GM21526 (cell line): ENCODE results near the gene ZNF554.
"Not testable (repeated sequence)": the region's sequence is repeated elsewhere in the genome, so short reads cannot be mapped to it uniquely, and the experiment has no call there.

Source experiments
- ATAC-seq: cut with Tn5 transposase; IDR thresholded peaks from one replicate; pipeline ENCODE4 v1.9.1; 2021; ENCODE audit warnings: moderate library complexity; ENCODE audit not compliant: unreplicated experiment, low FRiP score

ZNF554 gene

DNA sequence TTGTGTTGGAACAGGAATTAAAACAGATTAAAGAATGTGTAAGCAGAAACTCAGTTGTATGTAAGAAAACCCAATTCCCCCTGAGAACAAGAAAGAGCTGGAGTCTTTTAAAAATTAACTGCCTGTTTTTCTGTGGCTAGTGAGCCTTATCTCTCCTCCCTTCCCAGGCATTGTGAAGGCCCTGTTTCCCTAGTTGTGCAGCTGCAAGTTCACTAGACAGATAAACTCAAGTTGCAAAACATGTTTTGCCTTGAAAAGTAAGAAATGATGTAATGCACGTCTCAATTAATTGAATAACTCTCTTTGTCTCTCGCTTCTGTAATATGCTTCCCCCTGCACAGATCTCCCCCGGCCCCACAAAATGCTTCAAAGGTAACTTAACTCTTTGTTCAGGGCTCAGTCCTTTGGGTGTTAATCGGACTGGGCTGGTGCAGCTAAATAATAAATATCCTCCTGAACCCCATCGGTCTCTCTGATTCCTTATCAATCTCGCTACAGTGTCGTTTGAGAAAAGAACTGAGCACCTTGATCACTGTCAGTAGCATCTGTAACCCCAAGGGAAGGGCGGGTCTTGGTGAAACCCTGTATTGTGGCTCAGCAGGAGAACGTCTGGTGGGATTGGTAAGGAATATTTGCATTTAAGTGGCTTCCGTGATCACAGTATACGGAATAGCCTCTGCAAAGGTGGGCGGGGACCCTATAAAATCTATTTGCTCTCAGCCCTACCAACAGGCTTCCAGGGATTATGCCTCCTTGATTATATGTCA lies 45.8 kb downstream of the ZNF554 start:
- no peak for ATAC-seq

DNA sequence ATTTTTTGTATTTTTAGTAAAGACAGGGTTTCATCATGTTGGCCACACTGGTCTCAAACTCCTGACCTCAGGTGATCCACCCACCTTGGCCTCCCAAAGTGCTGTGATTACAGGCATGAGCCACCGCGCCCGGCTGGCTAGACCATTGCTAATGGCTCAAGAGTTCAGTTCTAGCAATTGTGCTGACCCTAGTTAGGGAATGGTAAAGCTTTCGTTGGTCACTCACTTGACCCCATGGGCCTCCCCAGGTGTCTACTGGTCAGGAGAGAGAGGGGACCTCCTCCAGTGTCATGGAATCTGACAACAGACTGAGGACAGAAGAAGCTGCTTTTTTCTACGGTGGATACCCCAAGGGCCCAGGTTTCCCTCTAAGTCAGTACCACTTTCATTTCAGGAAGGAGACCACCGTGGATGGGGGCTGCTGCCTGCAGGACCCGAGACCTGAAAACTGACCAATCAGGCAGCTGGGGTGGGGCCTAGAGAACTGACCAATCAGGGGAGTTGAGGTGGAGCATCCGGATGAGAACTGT lies 46.9 kb downstream of the ZNF554 start:
- ATAC-seq: no peak

DNA sequence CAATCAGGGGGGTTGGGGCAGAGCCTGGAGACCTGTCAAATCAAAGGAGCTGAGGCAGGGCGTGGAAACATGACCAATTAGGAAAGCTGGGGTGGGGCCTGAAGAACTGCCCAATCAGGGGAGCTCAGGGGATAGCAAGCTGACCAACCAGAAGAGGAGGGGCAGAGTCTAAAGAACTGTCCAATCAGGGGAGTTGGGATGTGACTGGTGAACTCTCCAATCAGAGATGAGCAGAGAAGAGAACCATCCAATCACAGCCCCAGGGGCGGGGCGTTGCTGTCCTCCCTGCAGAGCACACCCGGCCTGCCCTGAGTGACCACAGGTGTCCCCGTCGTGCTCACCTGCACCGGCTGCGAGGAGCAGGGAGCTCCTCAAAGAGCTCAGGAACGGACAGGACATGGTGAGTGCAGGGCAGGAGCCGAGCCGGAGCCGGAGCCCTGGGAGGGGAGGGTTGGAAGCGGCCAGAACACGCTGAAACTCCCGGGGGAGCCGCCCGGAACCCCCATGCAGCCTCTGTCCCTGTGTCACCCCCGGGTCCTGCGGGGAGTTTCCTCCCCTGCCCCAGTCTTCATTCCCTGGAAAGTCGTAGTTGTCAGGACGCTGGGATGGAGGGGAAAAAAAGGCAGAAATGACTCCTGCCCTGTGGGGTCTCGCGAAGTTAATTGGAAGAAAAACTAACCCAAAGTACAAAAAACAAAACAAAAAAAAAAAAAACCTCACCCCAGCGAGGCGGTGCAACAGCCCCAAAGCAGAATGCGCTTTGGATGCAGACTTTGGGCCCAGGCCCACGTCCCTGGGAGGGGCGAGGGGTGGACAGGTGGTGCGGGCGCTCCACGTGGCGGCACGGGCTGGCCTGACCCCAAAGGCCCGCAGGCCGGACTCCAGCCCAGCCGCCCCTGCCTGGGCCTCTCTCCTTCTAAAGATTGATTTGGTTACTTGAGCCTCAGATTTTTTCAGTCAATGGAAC lies 47.6 kb downstream of the ZNF554 start, which contains the start of gene ZNF556:
TSS of gene ZNF556 (plus strand) at position 311 of the 967 bp plus-strand sequence. CDS start at position 398, 87 bp downstream.
- no peak for ATAC-seq

DNA sequence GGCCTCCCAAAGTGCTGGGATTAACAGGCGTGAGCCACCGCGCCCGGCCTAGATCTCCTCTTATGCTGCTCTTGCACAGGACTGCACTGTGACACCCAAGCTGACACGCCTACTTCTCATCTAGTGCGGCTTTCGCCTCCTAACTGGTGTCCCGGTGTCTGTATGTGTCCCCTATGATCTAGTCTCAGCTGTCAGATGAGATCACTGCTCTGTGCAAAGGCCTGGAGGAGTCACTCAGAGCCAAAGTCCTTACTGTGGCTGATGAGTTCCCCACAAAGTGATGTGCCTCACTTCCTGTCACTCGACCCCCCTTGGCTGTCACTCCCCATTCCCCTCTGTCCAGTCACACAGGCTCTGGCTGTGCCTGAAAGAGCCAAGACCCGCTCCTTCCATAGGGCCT lies 50.0 kb downstream of the ZNF554 start:
- no peak for ATAC-seq

DNA sequence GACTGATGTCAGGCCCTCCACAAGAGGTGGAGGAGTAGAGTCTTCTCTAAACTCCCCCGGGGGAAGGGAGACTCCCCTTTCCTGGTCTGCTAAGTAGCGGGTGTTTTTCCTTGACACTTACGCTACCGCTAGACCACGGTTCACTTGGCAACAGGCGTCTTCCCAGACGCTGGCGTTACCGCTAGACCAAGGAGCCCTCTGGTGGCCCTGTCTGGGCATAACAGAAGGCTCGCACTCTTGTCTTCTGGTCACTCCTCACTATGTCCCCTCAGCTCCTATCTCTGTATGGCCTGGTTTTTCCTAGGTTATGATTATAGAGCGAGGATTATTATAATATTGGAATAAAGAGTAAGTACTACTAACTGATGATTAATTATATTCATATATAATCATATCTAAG lies 52.5 kb downstream of the ZNF554 start:
- ATAC-seq: not testable (repeated sequence)

DNA sequence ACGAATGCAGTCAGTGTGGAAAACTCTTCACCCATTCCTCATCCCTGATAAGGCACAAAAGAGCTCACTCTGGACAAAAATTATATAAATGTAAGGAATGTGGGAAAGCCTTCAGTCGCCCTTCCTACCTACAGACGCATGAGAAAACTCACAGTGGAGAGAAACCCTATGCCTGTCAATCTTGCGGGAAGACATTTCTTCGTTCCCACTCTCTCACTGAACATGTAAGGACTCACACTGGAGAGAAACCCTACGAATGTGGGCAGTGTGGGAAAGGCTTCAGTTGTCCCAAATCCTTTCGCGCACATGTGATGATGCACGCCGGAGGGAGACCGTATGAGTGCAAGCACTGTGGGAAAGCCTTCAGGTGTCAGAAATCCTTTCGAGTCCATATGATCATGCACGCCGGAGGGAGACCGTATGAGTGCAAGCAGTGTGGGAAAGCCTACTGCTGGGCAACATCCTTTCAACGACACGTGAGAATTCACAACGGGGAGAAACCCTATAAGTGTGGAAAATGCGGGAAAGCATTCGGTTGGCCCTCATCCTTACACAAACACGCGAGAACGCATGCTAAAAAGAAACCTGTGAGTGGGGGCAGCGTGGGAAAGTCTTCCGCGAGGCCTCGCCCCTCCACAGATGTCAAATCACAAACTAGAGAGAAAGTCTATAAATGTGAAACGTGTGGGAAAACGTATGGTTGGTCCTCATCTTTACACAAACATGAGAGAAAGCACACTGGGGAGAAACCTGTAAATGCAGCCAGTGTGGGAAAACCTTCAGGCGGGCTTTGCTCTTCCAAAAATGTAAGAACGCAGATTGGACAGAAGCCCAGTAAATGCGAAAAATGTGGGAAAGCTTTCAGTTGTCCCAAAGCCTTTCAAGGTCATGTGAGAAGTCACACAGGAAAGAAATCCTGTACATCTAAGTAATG lies 58.0 kb downstream of the ZNF554 start:
- no peak for ATAC-seq

DNA sequence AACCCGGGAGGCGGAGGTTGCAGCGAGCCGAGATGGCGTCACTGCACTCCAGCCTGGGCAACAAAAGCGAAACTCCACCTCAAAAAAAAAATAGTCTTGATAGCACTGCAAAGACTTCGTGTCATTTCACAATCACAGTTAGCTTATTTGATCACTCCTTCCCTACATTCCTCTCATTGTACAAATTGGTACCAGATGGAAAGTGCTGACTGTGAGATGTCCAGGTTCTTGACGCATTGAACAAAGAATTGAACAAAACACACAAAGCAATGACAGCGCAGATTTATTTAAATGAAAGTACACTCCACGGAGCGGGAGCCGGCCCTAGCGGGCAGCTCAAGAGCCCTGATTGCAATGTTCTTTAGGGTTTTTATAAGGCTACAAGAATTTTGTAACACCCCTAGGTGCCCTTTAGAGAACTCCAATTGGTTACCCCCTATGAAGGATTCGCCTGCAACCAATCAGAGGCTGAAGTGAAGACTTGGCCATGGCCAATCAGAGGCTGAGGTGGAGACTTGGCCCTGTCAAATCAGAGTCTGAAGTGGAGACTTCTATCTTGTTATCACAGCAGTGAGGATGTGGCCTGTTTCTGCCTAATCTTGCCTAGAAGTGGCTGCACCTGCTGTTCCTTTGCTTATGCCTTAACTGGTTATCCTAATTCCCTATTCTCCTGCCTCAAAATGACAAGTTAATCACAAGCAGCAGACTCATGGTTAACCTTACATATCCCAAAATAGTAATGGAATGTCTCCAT lies 64.2 kb downstream of the ZNF554 start:
- ATAC-seq: no peak

DNA sequence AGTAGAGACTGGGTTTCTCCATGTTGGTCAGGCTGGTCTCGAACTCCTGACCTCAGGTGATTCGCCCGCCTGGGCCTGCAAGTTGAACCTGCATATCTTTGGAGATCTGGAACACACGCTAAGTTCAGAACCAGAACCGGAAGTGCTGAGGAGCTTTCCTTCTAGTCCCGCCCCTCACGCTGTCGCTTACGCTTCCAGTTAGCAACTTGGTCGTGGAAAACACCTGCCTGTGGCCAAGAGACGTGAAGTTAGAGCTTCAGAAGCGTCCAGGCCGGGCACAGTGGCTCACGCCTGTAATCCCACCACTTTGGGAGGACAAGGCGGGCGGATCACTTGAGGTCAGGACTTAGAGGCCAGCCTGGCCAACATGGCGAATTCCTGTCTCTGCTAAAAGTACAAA lies 66.1 kb downstream of the ZNF554 start:
- ATAC-seq: no peak
